ENCODE measurements around the gene NLGN1. TPM values are rescaled to one million over a fixed set of nuclear protein-coding genes. Genes with fewer than 3 reads are reported as not detected.

The NLGN1 gene
- total and polyA plus RNA-seq, 12 donors = 0.13 to 3.7 (median 0.84) TPM

GRCh38 chr3:173747427-173747826, 349.9 kb downstream of the NLGN1 start:
- H3K4me3 ChIP-seq = no peak overlapping the region

GRCh38 chr3:173748105-173748504, 350.6 kb downstream of the NLGN1 start:
- H3K36me3 ChIP-seq (replicated peaks in 1 of 2) = no peaks in the 10 kb centered on the region
- DNase-seq = no peak
- TF ChIP-seq POLR2A (IDR thresholded peaks at IDR 0.05) = no peak
- H3K4me3 ChIP-seq = no peak overlapping the region
- H3K27ac ChIP-seq = no peak overlapping the region
- intact Hi-C loops (cut with DNase I) = no loop called here
- H3K9me3 ChIP-seq (replicated peaks in 1 of 3) = no peaks in the 10 kb centered on the region
- H3K4me1 ChIP-seq (replicated peaks in 1 of 2) = no peaks in the 10 kb centered on the region
- WGBS, 4 donors = 79 to 100% (median 85%) methylated on average over 1 of the region's 1 CpG
- H3K27me3 ChIP-seq = no peaks in the 10 kb centered on the region

More at GRCh38 chr3:173747427-173747826, 349.9 kb downstream of the NLGN1 start:
- Histone ChIP-seq H3K27ac (no peak overlapping the region), H3K36me3 (replicated peaks in 1 of 2) (no peaks in the 10 kb centered on the region), H3K9me3 (replicated peaks in 1 of 3) (no peaks in the 10 kb centered on the region), H3K4me1 (replicated peaks in 1 of 2) (no peaks in the 10 kb centered on the region), H3K27me3 (no peaks in the 10 kb centered on the region)
- intact Hi-C loops (cut with DNase I) = no loop called here
- no peak for TF ChIP-seq CTCF (IDR thresholded peaks at IDR 0.05)
- no peak for TF ChIP-seq POLR2A (IDR thresholded peaks at IDR 0.05)
- DNase-seq = no peak
- 82 to 88% (median 87%) methylated on average over 3 of the region's 3 CpGs for WGBS, 4 donors

- Histone ChIP-seq H3K27ac (no peak overlapping the region), H3K4me1 (replicated peaks in 1 of 2) (no peaks in the 10 kb centered on the region), H3K36me3 (replicated peaks in 1 of 2) (no peaks in the 10 kb centered on the region), H3K27me3 (no peaks in the 10 kb centered on the region), H3K9me3 (replicated peaks in 1 of 3) (no peaks in the 10 kb centered on the region), H3K4me3 (no peak overlapping the region)
- TF ChIP-seq POLR2A (IDR thresholded peaks at IDR 0.05) = no peak
- no peak for TF ChIP-seq CTCF (IDR thresholded peaks at IDR 0.05)
- intact Hi-C loops (cut with DNase I) = no loop called here
- DNase-seq = no peak
- 20 to 42% (median 37%) methylated on average over 2 of the region's 2 CpGs for WGBS, 4 donors
These were observed 352.6 kb downstream of the NLGN1 start for GRCh38 chr3:173750095-173750494.

- H3K4me3 ChIP-seq = no peak overlapping the region
- H3K27me3 ChIP-seq = no peaks in the 10 kb centered on the region
- H3K4me1 ChIP-seq (replicated peaks in 1 of 2) = no peaks in the 10 kb centered on the region
- intact Hi-C loops (cut with DNase I) = no loop called here
- no peak for DNase-seq
- no peaks in the 10 kb centered on the region for H3K36me3 ChIP-seq (replicated peaks in 1 of 2)
- WGBS, 4 donors = 72 to 87% (median 78%) methylated on average over 1 of the region's 1 CpG
- no peaks in the 10 kb centered on the region for H3K9me3 ChIP-seq (replicated peaks in 1 of 3)
- TF ChIP-seq POLR2A (IDR thresholded peaks at IDR 0.05) = no peak
- TF ChIP-seq CTCF (IDR thresholded peaks at IDR 0.05) = no peak
- no peak overlapping the region for H3K27ac ChIP-seq
These were observed 353.0 kb downstream of the NLGN1 start for GRCh38 chr3:173750591-173750990.

GRCh38 chr3:173753593-173753992, 356.0 kb downstream of the NLGN1 start:
- DNase-seq = no peak
- intact Hi-C loops (cut with DNase I) = no loop called here
- no peak for TF ChIP-seq POLR2A (IDR thresholded peaks at IDR 0.05)
- TF ChIP-seq CTCF (IDR thresholded peaks at IDR 0.05) = no peak

More at GRCh38 chr3:173753593-173753992, 356.0 kb downstream of the NLGN1 start:
- no peaks in the 10 kb centered on the region for H3K27me3 ChIP-seq
- H3K27ac ChIP-seq = no peak overlapping the region
- no peaks in the 10 kb centered on the region for H3K4me1 ChIP-seq (replicated peaks in 1 of 2)
- H3K9me3 ChIP-seq (replicated peaks in 1 of 3) = no peaks in the 10 kb centered on the region
- H3K4me3 ChIP-seq = no peak overlapping the region
- H3K36me3 ChIP-seq (replicated peaks in 1 of 2) = no peaks in the 10 kb centered on the region
